GM18508 (cell line): ENCODE measurements around the gene KCNJ14.
A peak's percentile ranks its signal among the peaks of the same experiment; 100 is the strongest.
"Not testable (repeated sequence)": the region's sequence is repeated elsewhere in the genome, so short reads cannot be mapped to it uniquely, and the experiment has no call there.

Experiments
- ATAC-seq: cut with Tn5 transposase; IDR thresholded peaks from one replicate; pipeline ENCODE4 v1.9.1; 2021; ENCODE audit warnings: moderate number of reproducible peaks; ENCODE audit not compliant: insufficient read depth, unreplicated experiment

The KCNJ14 gene

DNA sequence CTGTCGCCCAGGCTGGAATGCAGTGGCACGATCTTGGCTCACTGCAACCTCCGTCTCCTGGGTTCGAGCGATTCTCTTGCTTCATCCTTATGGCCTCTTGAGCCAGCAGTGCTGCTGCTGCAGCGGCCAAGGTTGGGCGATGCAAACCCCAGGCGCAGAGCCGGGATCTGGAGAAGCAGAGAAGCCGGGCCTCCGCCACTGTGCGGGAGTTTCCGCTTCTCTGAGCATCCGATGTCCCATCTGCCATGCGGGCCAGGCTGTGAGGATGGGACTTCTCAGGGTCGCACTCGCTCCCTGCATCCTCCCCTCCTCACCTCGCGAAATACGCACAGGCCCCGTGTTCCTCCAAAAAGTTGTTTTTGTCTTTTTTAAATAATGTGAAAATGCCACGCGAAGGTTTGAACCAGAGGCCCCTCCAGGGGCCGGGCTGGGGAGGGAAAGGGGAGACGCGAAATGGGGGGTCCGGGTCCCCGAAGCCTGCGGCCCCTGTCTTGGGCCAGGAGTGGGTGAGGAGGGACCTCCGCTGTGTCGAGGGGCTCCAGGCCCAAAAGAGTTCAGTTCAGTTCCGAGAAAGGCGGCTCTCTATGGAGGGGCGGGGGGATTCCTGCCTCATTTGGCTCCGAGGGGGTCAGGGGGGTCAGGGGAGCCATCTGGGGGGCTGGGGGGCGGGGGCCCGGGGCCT, 29.7 kb downstream of the KCNJ14 start:
- ATAC-seq, result no peak

DNA sequence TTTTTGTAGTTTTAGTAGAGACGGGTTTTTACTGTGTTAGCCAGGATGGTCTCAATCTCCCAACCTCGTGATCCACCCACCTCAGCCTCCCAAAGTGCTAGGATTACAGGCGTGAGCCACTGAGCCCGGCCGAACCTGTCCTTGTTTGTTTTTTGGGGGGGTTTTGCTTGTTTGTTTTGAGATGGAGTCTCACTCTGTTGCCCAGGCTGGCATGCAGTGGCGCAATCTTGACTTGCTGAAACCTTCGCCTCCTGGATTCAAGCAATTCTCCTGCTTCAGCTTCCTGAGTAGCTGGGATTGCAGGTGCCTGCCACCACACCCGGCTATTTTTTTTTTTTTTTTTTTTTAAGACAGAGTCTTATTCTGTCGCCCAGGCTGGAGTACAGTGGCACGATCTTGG, 31.3 kb downstream of the KCNJ14 start:
- ATAC-seq, result not testable (repeated sequence)

DNA sequence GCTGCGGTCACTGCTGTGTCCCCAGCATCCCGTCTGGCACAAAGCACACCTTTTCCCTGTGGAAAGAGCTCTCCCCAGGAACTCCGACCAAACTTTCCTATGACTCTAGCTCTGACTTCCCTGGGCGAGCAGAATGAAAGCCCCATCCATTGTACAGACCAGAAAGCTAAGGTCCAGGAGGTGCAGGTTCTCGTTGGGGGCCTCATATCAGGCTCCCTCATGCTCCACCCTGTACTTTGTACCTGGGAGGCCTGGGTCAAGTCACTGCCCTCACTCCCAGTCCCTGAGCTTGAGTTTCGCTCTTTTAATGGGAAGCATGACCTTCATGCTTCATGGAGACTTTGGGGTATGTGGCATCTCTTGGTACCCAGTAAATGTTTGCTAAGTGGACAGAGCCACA, 32.2 kb downstream of the KCNJ14 start:
- no peak for ATAC-seq

DNA sequence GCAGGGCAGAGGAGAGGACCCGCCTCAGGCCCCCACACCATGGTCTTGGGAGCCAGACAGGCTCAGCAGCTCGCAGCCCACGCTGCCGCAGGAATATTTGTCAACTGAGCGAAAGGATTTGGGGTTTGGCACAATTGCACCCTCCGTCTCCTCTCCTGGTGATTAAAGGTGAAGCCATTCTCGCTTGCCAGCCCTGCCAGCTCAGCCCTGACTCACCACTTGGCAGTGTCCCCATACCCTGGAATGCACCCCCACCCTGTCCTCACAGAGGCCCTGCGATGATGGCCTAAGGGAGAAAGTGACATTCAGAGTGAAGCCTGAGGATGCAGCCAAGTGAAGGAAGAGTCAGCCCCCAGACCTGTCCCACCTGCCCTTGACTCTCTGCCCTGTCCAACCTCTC, 32.6 kb downstream of the KCNJ14 start:
- ATAC-seq, result no peak

DNA sequence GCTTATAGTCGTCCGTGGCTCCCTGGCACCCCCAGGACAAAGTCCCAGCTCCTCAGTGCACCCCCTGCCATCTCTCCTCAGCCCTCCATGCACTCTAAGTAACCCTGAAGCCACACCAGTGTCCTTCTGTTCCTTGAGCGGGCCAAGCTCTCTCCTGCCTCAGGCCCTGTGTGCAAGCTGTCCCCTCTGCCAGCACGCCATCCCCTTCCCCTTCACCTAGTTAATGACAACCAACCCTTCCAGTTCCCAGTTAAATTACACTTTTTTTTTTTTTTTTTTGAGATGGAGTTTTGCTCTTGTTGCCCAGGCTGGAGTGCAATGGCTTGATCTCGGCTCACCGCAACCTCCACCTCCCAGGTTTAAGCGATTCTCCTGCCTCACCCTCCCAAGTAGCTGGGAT, 33.1 kb downstream of the KCNJ14 start:
- ATAC-seq, result not testable (repeated sequence)

DNA sequence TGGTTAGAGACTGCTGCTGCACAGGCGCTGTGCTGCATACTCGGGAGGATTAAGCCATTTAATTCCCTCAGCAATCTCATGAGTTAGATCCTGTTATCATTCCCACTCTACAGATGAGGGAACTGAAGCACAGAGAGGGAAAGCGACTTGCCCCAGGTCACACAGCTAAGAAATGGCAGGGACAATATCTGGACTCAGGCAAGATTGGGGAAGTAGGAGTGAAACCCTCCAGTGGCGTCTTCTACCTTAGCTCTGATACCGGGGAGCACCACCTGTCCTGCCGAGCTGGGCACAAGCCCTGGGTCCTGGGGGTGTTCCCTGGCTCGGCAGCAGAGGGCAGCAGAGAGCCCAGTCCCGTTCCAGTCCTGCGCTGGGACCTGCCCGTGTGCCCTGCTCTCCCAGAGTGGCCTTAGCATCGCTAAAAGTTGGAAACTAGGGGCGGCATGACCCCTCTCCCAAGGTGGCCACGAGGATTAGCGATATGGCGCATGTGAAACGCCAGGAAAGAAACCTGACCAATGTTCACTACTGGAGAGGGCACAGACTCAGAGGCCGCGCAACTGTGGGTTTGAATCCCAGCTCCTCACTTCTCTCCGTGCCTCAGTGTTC, 34.3 kb downstream of the KCNJ14 start:
- ATAC-seq, result no peak

DNA sequence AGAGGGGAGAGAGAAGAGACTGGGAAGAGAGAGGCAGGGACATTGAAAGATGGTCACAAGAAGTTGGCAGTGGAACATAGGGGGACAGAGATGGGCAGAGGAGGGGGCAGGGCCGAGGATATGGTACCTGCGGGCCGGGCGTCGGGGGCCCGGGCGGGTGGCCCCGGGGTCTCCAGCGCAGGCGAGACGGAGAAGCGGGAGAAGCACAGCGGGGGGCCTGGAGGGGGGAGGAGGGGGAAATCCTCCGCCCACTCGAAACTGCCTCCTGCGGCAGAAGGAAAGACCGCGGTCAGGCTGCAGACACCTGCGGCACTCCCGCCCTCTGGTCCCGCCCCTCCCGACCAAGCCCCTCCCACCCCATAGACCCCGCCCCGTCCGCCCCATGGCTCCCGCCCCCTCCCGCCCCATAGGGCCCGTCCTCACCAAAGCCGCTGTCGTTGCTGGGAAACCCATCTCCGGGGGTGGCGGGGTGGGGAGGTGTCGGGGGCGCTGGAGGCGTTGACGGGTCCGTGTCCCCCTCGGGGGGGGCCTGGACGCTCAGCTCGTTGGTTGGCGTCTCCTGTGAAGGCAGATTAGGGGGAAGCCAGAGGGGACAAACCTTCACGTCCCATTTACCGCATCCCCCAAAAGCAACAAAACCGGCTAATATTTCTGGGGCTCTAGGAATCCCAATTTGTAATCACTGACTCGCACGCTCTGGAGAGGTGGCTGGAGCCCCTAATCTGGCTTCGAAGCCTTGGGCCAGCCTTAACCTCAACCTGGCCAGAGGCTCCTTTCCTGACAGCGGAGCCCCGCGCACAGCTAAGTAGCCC, 35.8 kb downstream of the KCNJ14 start:
- ATAC-seq, result no peak

DNA sequence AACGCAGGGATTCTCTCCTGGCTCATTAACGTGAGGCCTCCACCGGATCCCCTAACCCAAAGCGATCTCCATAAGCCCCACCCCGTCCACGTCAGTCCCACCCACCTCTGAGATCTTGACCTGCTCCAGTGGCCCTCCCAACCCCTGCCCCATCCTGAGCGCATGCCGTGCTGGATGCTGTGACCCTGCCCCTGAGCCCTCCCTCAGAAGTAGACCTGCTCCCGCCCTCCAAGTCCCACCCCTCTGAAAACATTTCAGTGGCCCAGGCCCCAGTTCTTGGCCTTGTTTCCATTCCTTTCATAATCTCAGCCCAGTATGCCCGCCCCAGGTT, 36.4 kb downstream of the KCNJ14 start:
- no peak for ATAC-seq

DNA sequence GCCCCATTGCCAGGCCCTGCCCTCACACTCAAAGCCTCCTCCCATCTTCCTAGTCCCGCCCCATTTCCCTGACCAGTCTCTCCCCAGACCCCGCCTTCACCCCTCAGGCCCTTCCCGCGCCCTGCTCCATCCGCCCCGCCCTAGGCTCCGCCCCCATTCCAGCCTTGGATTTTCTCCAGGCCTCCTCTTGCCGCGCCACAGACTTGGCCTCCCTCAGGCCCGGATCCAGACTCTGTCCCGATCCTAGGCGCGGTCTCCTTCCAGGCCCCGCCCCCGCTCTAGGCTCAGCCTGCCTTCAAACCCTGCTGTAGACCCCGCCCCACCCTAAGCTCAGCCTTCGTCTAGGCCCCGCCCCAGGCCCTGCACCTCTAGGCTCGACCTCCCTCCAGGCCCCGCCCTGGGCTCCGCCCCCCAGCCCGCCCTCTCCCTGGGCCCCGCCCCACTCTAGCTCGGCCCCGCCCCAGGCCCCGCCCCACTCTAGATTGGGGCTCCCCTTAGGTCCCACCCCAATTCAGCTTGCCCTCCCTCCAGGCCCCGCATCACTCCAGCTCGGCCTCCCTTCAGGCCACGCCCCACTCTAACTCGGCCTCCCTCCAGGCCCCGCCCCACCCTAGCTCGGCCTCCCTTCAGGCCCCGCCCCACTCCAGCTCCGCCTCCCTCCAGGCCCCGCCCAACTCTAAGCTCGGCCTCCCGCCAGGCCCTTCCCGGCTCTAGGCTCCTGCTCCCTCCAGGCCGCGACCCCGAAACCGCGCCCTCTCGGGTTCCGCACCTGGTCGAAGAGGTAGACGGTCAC, 37.7 kb downstream of the KCNJ14 start:
- peak; percentile 44 for ATAC-seq

DNA sequence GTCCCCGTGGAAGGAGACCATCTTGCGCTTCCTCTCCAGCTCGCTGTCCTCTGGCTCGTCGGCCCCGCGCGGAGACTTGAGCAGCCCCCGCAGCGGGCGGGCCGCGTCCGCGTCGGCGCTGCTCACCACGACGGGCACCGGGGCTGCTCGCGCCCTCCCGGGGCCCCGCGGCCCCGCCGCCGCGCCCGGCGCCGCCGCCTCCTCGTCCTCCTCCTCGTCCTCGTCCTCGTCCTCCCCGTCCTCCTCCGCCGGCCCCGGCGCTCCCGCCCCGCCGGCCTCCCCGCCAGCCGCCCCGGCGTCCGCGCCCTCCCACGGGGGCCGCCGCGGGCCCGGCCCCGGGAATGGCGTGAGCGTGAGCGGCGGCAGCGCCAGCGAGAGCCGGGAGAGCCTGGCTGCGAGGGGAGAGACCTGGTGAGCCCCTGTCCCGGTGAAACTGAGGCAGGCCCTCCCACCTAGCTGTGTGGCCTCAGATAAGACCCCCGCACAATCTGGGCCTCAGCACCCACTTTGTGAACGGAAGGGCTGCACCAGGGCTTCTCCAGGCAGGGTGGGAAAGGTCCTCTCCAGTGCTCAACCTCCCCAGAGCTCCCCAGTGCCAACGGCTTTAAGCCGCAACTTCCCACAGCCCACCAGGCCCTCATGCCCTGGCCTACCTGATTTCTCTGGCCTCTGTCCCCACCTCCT, 38.5 kb downstream of the KCNJ14 start:
- no peak for ATAC-seq

DNA sequence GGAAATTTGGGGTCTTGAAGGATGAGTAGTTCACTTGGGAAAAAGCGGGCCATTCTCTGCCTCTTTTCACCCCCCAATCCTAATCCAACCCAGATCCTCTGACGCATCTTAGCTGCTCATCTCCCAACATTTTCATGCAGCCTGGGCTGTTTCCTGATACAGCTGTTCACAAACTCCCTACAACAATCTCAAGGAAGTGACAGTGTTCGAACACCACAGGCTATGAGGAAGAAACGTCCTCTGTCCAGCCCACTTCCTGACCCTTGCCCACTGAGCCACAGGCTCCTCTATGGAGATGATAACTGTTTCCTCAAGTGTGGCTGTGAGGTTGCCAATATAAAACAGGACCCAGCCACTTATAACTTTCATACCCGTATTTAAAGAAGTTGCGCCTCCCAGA, 40.0 kb downstream of the KCNJ14 start:
- no peak for ATAC-seq

DNA sequence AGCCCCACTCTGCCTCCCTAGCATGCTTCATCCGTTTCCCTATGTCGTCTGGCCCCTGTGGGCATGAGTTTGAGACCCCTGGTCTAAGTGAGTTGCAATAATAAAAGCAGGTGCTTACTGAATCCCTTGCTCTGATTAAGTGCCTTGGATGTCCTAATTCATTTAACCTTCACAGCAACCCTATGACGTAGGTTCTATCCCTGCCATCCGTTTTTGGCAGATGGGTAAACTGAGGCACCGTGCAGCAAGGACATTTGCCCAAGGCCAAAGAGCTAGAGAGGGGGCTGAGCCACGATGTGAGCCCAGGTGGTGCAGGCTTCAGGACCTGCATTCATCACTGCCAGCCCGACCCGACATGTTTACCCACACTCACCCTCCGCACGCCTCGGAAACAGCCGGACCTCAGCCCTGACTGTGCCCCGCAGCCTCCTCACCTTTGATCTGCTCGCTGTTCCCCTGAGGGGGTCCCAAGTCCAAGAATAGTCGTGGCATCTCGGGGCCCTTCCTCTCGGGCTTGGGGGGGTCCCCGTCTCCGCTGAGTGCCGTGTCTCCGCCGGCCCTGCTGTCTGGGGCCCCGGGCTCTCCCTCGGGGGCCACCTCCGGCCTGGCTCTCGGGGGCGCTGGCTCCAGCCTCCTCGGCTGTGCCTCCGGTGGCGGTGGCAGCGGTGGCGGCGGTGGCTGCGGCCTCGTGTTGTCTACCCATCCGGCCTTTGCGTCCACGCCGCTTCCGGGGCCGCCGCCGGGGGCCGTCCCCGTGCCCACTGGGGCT, 41.8 kb downstream of the KCNJ14 start:
- no peak for ATAC-seq

DNA sequence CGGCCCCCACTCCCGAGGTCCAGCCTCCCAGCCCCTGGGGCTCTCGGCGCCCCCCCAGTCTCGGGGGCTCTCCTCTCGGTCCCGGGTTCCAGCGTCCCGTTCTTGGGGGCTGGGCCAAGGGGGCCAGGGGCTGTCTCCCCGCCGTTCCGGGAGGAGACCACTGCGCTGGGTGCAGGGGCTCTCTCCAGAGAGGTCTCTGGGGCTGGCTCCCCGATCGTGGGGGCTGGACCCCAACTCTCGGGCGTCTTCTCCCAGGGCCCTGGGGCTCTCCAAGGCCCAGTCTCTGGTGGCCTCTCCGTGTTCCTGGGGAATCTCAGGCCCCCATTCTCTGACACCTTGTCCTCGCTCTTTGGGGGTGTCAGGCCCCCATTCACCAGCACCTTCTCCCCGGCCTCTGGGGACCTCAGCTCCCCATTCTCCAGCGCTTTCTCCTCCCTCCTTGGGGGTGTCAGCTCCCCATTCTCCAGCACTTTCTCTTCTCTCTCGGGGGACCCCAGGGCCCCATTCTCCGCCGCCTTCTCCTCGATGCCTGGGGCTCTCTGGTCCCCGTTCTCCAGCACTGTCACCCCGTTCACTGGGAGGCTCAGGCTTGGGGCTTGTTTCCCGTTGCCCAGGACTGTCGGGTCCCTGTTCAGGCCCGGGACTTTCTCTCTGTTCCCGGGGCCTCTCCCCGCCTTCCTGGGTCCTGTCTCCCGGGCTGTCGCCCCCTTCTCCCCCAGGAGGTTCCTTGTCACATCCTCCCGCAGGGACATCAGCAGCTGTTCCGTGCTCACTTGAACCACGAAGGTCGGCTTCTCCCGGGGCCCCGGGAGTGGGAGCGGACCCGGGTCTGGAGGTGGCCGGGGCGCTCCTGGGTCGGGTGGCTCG, 42.6 kb downstream of the KCNJ14 start:
- no peak for ATAC-seq

DNA sequence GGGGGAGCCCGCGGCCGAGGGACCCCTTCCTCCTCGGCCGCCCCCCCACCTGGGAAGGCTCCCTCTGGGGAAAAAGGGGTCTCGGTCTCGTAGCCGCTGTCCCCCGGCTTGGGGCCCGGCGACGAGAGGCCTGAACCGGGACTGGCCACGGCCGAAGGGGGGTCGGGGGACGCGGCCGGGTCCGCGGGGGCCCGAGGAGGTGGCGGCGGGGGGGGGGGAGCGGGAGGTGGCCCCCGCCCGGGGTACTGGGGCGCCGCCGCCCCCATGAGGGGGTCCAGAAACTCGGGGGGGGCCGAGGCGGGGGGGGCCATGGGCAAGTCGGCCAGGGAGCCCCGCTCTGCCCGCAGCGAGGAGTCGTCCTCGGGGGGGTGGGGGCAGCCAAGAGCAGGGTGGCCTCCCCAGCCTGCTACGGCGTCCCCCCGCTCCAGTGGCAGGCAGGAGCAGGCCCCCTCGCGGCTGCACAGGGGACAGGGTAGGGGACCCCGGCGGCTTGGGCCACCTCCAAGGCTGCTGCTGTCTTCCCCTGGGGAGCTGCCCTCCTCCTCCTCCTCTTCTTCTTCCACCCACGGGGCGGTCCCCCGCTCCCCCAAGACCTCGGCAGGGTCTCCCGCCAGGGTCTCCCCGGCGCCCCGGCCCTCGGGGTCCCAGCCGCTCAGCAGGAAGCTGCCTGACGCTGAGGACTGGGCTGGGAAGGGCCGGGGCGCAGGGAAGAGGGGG, 43.4 kb downstream of the KCNJ14 start:
- ATAC-seq, result no peak

DNA sequence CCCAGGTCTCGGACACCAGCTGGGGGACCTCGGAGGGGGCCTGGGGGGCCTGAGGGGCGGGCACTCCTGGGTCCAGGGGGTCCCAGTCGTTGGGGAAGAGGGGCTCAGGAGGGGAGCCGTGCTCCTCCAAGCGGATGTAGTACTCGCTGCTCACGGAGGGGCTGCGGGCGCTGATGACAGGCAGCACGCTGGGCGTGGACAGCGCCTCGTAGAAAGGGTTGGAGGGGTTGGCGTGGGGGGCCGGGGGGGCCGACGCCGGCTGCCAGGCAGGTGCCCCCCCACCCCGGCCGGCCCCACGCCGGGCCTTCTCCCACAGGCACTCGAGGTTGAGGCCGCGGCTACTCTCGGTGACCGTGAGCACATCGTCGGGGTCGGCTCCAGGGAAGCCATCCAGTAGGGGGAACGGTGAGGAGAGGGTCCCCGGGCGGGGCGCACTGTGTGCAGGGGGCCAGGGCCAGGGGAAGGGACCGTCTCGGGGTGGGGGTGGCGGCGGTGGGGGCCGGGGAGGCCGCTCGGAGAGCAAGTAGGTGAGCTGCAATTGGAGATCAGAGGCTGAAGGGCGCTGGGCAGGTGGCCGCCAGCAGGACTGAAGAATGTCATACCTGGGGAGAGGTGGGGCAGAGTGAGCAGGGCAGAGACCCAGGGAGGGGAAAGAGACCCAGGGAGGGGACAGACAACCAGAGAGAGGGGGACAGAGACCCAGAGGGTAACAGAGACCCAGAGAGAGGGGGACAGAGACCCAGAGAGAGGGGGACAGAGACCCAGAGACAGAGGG, 44.1 kb downstream of the KCNJ14 start:
- no peak for ATAC-seq

DNA sequence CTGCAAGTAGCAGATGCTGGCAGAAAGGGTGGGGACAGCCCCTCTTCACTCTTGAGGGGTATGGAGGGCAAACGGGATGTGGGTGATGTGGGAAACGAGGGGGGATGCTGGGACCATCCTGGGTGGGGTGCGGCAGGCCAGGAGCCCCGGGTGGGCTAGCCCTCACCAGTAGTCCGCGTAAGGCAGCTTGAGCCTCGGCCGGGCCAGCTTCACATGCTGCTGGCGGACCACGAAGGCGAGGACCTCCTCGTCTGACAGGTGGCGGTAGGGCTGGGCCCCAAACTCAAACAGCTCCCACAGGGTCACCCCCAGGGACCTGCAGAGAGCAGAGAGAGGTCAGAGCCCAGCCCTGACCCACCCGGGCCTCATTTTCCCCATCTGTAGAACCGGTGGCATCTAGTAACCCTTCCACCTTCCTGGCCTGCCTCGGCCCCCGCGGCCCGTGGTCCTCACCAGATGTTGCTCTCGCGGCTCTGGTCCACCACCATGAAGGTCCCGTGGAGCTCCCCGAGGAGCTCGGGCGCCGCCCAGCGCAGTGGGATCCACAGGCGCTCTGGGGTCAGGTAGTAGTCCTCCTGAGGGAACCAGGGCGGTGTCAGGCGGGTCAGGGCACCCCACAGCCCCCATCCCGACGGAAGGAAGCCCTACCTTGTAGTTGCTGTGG, 45.6 kb downstream of the KCNJ14 start:
- ATAC-seq, result no peak
